ENCODE data around the gene PAIP1. TPM values are rescaled to one million over a fixed set of nuclear protein-coding genes. Genes with fewer than 3 reads are reported as not detected.

PAIP1 gene
- total RNA-seq, 2 experiments from 2014 or later, result 44.2 to 69.2 TPM

- intact Hi-C loops (cut with micrococcal nuclease; ENCODE audit: unreplicated experiment), result loop anchor here (1.0 to 5.0 kb wide), 4 partner anchors 41 to 435 kb away; partner anchors contain the start of genes C5orf34, HMGCS1 and NNT
- H3K27ac ChIP-seq (ENCODE audit: low read depth, low read length, poor library complexity, severe bottlenecking), result peak overlapping the region; percentile 77
- peaks cover 52% of the 10 kb centered on the region for H3K79me2 ChIP-seq (ENCODE audit: insufficient read depth, low read depth, low read length)
- peak overlapping the region; percentile 99 for H3K4me2 ChIP-seq (ENCODE audit: low read length)
- peaks cover 44% of the 10 kb centered on the region for H3K36me3 ChIP-seq (ENCODE audit: insufficient read depth, low read length)
- peak overlapping the region; percentile 75 for H3K4me3 ChIP-seq (ENCODE audit: low read depth, low read length, poor library complexity, severe bottlenecking)
- H3K9me2 ChIP-seq (ENCODE audit: insufficient read depth, low read length), result no peaks in the 10 kb centered on the region
- ChIA-PET CTCF (ENCODE audit: unreplicated experiment) (no interaction called here), POLR2A (interaction anchor here (0.6 to 4.8 kb wide), 7 partner anchors 13 to 72 kb away, joined by 3 to 57 read pairs (median 3); partner anchors contain the start of genes NNT and TMEM267)
- DNase-seq (ENCODE audit: low spot score), result peak; percentile 51
- TF ChIP-seq EZH2phosphoT487 (IDR thresholded peaks at IDR 0.05; ENCODE audit: borderline replicate concordance, low read depth, low read length), result no peak
- peak; percentile 48; the same call in 1 of the 2 replicates for TF ChIP-seq CTCF (conservative IDR thresholded peaks at IDR 0.05; ENCODE audit: low read length)
- H3K9me3 ChIP-seq (ENCODE audit: low read length), result no peaks in the 10 kb centered on the region
- H3K4me1 ChIP-seq (ENCODE audit: insufficient read depth, low read length, poor library complexity, severe bottlenecking), result peaks cover 35% of the 10 kb centered on the region
- H4K20me1 ChIP-seq (ENCODE audit: insufficient read depth, low read length), result peaks cover 21% of the 10 kb centered on the region; the same call in 1 of the 2 replicates
- no TSS peak for BruUV-seq (replicated peaks)
- H2AFZ ChIP-seq (ENCODE audit: low read length), result peak overlapping the region; percentile 73
Observed at GRCh38 chr5:43555895-43556606, 826 bp downstream of the PAIP1 start.

- Histone ChIP-seq H3K9me3 (ENCODE audit: low read length) (no peaks in the 10 kb centered on the region), H3K79me2 (ENCODE audit: insufficient read depth, low read depth, low read length) (peaks cover 63% of the 10 kb centered on the region), H3K4me2 (ENCODE audit: low read length) (peak overlapping the region; percentile 99), H3K4me3 (ENCODE audit: low read depth, low read length, poor library complexity, severe bottlenecking) (peak overlapping the region; percentile 75), H2AFZ (ENCODE audit: low read length) (no peak overlapping the region), H3K9me2 (ENCODE audit: insufficient read depth, low read length) (no peaks in the 10 kb centered on the region), H3K4me1 (ENCODE audit: insufficient read depth, low read length, poor library complexity, severe bottlenecking) (peaks cover 35% of the 10 kb centered on the region), H4K20me1 (ENCODE audit: insufficient read depth, low read length) (peaks cover 21% of the 10 kb centered on the region; the same call in 1 of the 2 replicates), H3K36me3 (ENCODE audit: insufficient read depth, low read length) (peaks cover 58% of the 10 kb centered on the region), H3K27ac (ENCODE audit: low read depth, low read length, poor library complexity, severe bottlenecking) (no peak overlapping the region)
- CTCF ChIA-PET (ENCODE audit: unreplicated experiment), result no interaction called here
- TF ChIP-seq CTCF (conservative IDR thresholded peaks at IDR 0.05; ENCODE audit: low read length) (no peak), EZH2phosphoT487 (IDR thresholded peaks at IDR 0.05; ENCODE audit: borderline replicate concordance, low read depth, low read length) (no peak)
- intact Hi-C loops (cut with micrococcal nuclease; ENCODE audit: unreplicated experiment), result no loop called here
- DNase-seq (ENCODE audit: low spot score), result no peak
- POLR2A ChIA-PET, result interaction anchor here (1.0 to 4.8 kb wide), 5 partner anchors 12 to 71 kb away, joined by 3 to 57 read pairs (median 11); partner anchors contain the start of genes NNT and TMEM267
- BruUV-seq (replicated peaks), result no TSS peak
Observed at GRCh38 chr5:43554497-43554896, 2.4 kb downstream of the PAIP1 start.

- Histone ChIP-seq H3K4me1 (ENCODE audit: insufficient read depth, low read length, poor library complexity, severe bottlenecking) (peaks cover 35% of the 10 kb centered on the region), H3K4me2 (ENCODE audit: low read length) (peak overlapping the region; percentile 99; the same call in 1 of the 2 replicates), H3K9me3 (ENCODE audit: low read length) (no peaks in the 10 kb centered on the region), H2AFZ (ENCODE audit: low read length) (no peak overlapping the region), H4K20me1 (ENCODE audit: insufficient read depth, low read length) (peaks cover 21% of the 10 kb centered on the region; the same call in 1 of the 2 replicates), H3K36me3 (ENCODE audit: insufficient read depth, low read length) (peaks cover 66% of the 10 kb centered on the region), H3K79me2 (ENCODE audit: insufficient read depth, low read depth, low read length) (peaks cover 66% of the 10 kb centered on the region), H3K27ac (ENCODE audit: low read depth, low read length, poor library complexity, severe bottlenecking) (no peak overlapping the region), H3K9me2 (ENCODE audit: insufficient read depth, low read length) (no peaks in the 10 kb centered on the region), H3K4me3 (ENCODE audit: low read depth, low read length, poor library complexity, severe bottlenecking) (no peak overlapping the region)
- no peak for TF ChIP-seq EZH2phosphoT487 (IDR thresholded peaks at IDR 0.05; ENCODE audit: borderline replicate concordance, low read depth, low read length)
- ChIA-PET CTCF (ENCODE audit: unreplicated experiment) (no interaction called here), POLR2A (interaction anchor here (0.6 to 4.8 kb wide), 6 partner anchors 11 to 762 kb away, joined by 3 to 57 read pairs (median 4); partner anchors contain the start of genes C5orf34 and TMEM267)
- DNase-seq (ENCODE audit: low spot score), result no peak
- intact Hi-C loops (cut with micrococcal nuclease; ENCODE audit: unreplicated experiment), result no loop called here
- BruUV-seq (replicated peaks), result no TSS peak
Observed at GRCh38 chr5:43553381-43553780, 3.5 kb downstream of the PAIP1 start.

Measured in OCI-LY7 (cell line).